ENCODE data around the gene NFYC. TPM values are rescaled to one million over a fixed set of nuclear protein-coding genes. Genes with fewer than 3 reads are reported as not detected.

NFYC gene
- total and polyA plus RNA-seq, 11 donors, result 45.2 to 82.8 (median 66.1) TPM

DNA sequence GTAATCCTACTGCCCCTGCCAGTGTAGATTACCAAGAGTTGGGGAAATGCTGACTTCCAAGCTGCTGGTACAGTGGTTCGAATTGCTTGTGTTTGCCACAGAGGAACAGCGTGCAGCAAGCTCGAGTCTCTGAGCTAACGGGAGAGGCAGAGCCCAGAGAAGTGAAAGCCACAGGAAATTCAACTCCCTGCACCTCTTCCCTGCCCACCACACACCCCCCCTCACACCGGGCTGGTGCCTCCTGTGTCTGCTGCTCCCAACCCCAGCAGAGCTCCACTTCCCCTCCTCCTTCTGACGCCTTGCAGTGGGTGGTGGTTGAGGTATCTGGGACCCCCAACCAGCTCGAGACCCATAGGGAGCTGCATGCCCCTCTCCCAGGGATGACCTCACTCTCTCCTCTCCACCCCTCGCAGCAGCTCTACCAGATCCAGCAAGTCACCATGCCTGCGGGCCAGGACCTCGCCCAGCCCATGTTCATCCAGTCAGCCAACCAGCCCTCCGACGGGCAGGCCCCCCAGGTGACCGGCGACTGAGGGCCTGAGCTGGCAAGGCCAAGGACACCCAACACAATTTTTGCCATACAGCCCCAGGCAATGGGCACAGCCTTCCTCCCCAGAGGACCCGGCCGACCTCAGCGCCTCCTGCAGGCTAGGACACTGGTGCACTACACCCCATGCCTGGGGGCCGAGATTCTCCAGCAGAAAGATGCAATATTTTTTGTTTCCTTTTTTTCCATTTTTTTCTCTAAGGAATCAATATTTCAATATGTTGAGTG is 79.0 kb downstream of the NFYC start:
- no peak overlapping the region for H3K4me3 ChIP-seq
- peak overlapping the region in 2 of 12 donors; percentile 28 to 46 for H3K27ac ChIP-seq
- no peaks in the 10 kb centered on the region for H3K27me3 ChIP-seq
- H3K4me1 ChIP-seq, result peaks cover 0 to 49% (median 16%) of the 10 kb centered on the region in 12 donors
- H3K36me3 ChIP-seq, result peaks cover 0 to 83% (median 75%) of the 10 kb centered on the region in 9 donors
- no peak for DNase-seq
- peak in 1 of 4 donors; percentile 13 for ATAC-seq
- TF ChIP-seq, protein P1, sequence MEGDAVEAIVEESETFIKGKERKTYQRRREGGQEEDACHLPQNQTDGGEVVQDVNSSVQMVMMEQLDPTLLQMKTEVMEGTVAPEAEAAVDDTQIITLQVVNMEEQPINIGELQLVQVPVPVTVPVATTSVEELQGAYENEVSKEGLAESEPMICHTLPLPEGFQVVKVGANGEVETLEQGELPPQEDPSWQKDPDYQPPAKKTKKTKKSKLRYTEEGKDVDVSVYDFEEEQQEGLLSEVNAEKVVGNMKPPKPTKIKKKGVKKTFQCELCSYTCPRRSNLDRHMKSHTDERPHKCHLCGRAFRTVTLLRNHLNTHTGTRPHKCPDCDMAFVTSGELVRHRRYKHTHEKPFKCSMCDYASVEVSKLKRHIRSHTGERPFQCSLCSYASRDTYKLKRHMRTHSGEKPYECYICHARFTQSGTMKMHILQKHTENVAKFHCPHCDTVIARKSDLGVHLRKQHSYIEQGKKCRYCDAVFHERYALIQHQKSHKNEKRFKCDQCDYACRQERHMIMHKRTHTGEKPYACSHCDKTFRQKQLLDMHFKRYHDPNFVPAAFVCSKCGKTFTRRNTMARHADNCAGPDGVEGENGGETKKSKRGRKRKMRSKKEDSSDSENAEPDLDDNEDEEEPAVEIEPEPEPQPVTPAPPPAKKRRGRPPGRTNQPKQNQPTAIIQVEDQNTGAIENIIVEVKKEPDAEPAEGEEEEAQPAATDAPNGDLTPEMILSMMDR (IDR thresholded peaks at IDR 0.05), result no peak
- TF ChIP-seq POLR2A (IDR thresholded peaks at IDR 0.05), result no peak
- 72 to 79% (median 76%) methylated on average over 15 to 18 of the region's 18 CpGs for WGBS, 4 donors
- intact Hi-C loops (cut with DNase I), result loop anchor here (5.0 to 10.0 kb wide), 6 partner anchors 77 to 184 kb away; no protein-coding TSS in a partner anchor
- H3K9me3 ChIP-seq, result no peaks in the 10 kb centered on the region

DNA sequence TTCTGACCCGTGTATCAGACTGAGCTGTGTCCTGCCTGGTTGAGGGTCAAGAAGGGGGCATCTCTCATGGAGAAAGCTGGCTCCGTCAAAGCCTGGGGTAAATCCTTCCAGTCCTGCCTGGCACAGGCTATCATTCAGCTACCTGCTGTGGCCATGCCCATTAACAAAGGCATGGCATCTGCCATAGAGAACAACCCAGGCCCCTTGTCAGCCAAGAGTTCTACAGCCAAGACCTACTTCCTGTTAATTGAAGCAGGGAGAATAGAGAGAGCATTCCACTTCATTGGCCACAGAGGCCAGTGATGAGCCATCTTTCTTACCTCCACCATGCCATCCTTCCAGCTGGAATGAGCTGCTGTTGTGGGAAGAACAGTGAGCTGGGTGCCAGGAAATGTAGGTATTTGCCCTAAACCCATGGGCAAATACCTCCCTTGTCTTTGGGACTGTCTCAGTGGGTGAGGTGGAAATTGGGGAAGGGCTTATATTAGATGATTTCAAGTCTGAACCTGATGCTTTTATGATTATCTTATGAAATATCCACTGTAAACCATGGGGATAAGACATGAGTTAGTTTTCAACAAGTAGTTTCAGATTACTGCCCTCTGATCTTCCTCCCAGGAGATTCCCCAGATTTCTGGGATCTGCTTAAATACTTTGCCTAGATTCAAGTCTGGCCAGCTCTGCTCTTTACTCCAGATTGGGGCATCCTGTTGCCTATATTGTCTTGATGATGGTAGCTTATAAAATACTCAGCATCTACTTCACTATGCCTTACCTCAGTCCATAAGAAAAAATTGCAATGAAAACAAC is 80.8 kb downstream of the NFYC start:
- Histone ChIP-seq H3K27me3 (no peaks in the 10 kb centered on the region), H3K4me1 (peaks cover 0 to 36% (median 16%) of the 10 kb centered on the region in 12 donors), H3K36me3 (peaks cover 0 to 71% (median 62%) of the 10 kb centered on the region in 9 donors), H3K9me3 (peaks cover 0 to 14% (median 0%) of the 10 kb centered on the region in 12 donors), H3K27ac (no peak overlapping the region), H3K4me3 (no peak overlapping the region)
- TF ChIP-seq POLR2A (IDR thresholded peaks at IDR 0.05), result no peak
- DNase-seq (no peak), ATAC-seq (no peak)
- WGBS, 4 donors, result 71 to 82% (median 72%) methylated on average over 2 of the region's 2 CpGs
- intact Hi-C loops (cut with DNase I), result loop anchor here (5.0 to 10.0 kb wide), 6 partner anchors 75 to 182 kb away; no protein-coding TSS in a partner anchor

DNA sequence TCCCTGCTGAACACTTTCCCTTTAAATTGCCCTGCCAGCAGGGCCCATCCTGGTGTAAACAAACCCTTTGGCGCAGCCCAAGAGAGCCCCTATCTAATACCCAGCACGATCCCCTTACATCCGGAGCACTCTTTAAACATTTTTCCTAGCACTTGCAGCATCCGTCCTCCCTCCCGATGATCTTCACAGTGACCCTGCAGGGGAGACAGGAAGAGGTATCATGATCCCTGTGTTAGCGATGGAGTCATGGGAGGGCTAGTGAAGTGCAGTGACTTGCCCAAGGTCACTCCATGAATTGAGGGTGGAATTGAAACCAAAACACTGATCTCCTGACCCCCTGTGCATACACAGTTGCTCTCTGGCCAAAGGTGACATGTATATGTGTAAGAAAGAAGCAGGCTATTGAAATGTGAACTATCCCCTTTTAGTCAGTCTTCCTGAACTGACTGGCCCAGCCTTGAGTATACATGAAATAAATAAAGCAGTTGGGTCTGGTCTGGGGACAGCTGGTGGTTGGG is 82.3 kb downstream of the NFYC start:
- peak overlapping the region in 1 of 12 donors; percentile 9 for H3K27ac ChIP-seq
- peaks cover 0 to 56% (median 47%) of the 10 kb centered on the region in 9 donors for H3K36me3 ChIP-seq

More for the DNA sequence above, 82.3 kb downstream of the NFYC start:
- Histone ChIP-seq H3K27me3 (no peaks in the 10 kb centered on the region), H3K4me1 (peaks cover 0 to 22% (median 9%) of the 10 kb centered on the region in 12 donors), H3K4me3 (no peak overlapping the region), H3K9me3 (peaks cover 0 to 18% (median 0%) of the 10 kb centered on the region in 12 donors)
- 48 to 61% (median 55%) methylated on average over 6 of the region's 6 CpGs for WGBS, 4 donors
- ATAC-seq, result peak in 1 of 4 donors; percentile 11
- intact Hi-C loops (cut with DNase I), result loop anchor here (2.0 to 10.0 kb wide), 8 partner anchors 73 to 181 kb away; no protein-coding TSS in a partner anchor
- DNase-seq, result no peak
- TF ChIP-seq POLR2A (IDR thresholded peaks at IDR 0.05), result no peak
- TF ChIP-seq, protein P1 (IDR thresholded peaks at IDR 0.05), result no peak

Measured in heart left ventricle (tissue), 16 donors.